Natural killer cell (primary cell): ENCODE data around the gene UNCX. TPM values are rescaled to one million over a fixed set of nuclear protein-coding genes. Genes with fewer than 3 reads are reported as not detected.

Experiments used
- ATAC-seq, 3 donors: fragments of 150-1000 bp in 2 of 3; fragments of 200-7000 bp in 1 of 3; cut with Tn5 transposase; 1 replicate in 1 of 3; 2 replicates in 2 of 3; pipeline ENCODE4 v1.10.0; 2021; ENCODE audit warnings: mild to moderate bottlenecking in 2 of 3, moderate library complexity in 2 of 3
- DNase-seq, 2 donors: peaks; one replicate each; pipeline versions ENCODE4 v3.0.0 to v3.0.0-alpha.2; 2013 to 2021; ENCODE audit warnings: mixed read lengths in 1 of 2
- H3K27ac ChIP-seq: one replicate; pipeline ENCODE4 v1.5.1; 2013; ENCODE audit warnings: mild to moderate bottlenecking, low read length
- H3K27me3 ChIP-seq: one replicate; pipeline ENCODE4 v1.6.1; 2013; ENCODE audit warnings: low read length; ENCODE audit not compliant: control insufficient read depth, insufficient read depth
- H3K36me3 ChIP-seq: one replicate; pipeline ENCODE4 v1.6.1; 2013; ENCODE audit warnings: low read length; ENCODE audit not compliant: control insufficient read depth, insufficient read depth
- H3K4me1 ChIP-seq: one replicate; pipeline ENCODE4 v1.6.1; 2013; ENCODE audit warnings: low read length; ENCODE audit not compliant: control insufficient read depth, insufficient read depth
- H3K4me3 ChIP-seq: one replicate; pipeline ENCODE4 v1.5.1; 2013; ENCODE audit warnings: low read length
- H3K9me3 ChIP-seq: one replicate; pipeline ENCODE4 v1.6.1; 2013; ENCODE audit warnings: low read length; ENCODE audit not compliant: control insufficient read depth, insufficient read depth
- H3K27ac Mint-ChIP-seq, 2 donors: one replicate each; pipeline ENCODE4 v1.8.0; 2022; ENCODE audit warnings: mild to moderate bottlenecking in 2 of 2, mixed read lengths in 2 of 2, moderate library complexity in 1 of 2
- H3K27me3 Mint-ChIP-seq, 2 donors: one replicate each; pipeline ENCODE4 v1.8.0; 2022; ENCODE audit warnings: low read depth in 2 of 2, mixed read lengths in 2 of 2
- H3K36me3 Mint-ChIP-seq: one replicate; pipeline ENCODE4 v1.8.0; 2022; ENCODE audit warnings: mixed read lengths
- H3K4me1 Mint-ChIP-seq, 2 donors: one replicate each; pipeline ENCODE4 v1.8.0; 2022; ENCODE audit warnings: mixed read lengths in 2 of 2
- H3K4me3 Mint-ChIP-seq: one replicate; pipeline ENCODE4 v1.8.0; 2022; ENCODE audit warnings: mild to moderate bottlenecking, moderate library complexity, mixed read lengths
- H3K9me3 Mint-ChIP-seq, 2 donors: one replicate each; pipeline ENCODE4 v1.8.0; 2022; ENCODE audit warnings: mixed read lengths in 2 of 2
- CTCF ChIP-seq: fragments of 200-600 bp; IDR thresholded peaks from one replicate; pipeline ENCODE4 v1.8.0; 2022; ENCODE audit warnings: antibody characterized with exemption
- WGBS: methylation state at CpG from one replicate; pipeline ENCODE4 v1.1.7; 2013; ENCODE audit warnings: missing lambda C conversion rate; ENCODE audit not compliant: insufficient coverage; 5-methylcytosine and 5-hydroxymethylcytosine counted together
- intact Hi-C: fragments of 100-400 bp; cut with micrococcal nuclease; formaldehyde crosslinking; loops from one replicate; pipeline ENCODE4 v1.14.2; 2022
- total RNA-seq, 4 donors: library from RNA; stranded (reverse); fragments of 120-200 nt in 1 of 4; gene quantifications; one replicate each; pipeline versions ENCODE4 v1.2.3 to v1.2.4, GENCODE V29; 2013 to 2022

Gene UNCX
- total RNA-seq, 3 donors from 2014 or later (not counting 1 experiment from before 2014, with no cell fraction given) = not detected

- DNase-seq (no peak), ATAC-seq (no peak)
- WGBS = 87% methylated on average over 39 of the region's 39 CpGs
- peaks cover 8% of the 10 kb centered on the region for H3K4me1 ChIP-seq
- Mint-ChIP-seq H3K9me3 (no peaks in the 10 kb centered on the region), H3K27ac (no peak overlapping the region), H3K4me3 (no peak overlapping the region), H3K36me3 (no peaks in the 10 kb centered on the region), H3K27me3 (no peaks in the 10 kb centered on the region), H3K4me1 (peaks cover 0 to 13% of the 10 kb centered on the region in 2 donors)
- TF ChIP-seq CTCF = no peak
- H3K4me3 ChIP-seq = no peak overlapping the region
- no peaks in the 10 kb centered on the region for H3K27me3 ChIP-seq
- no peak overlapping the region for H3K27ac ChIP-seq
- H3K9me3 ChIP-seq = no peaks in the 10 kb centered on the region
- H3K36me3 ChIP-seq = no peaks in the 10 kb centered on the region
- intact Hi-C loops = no loop called here
Measured at GRCh38 chr7:1285556-1286301, 53.1 kb downstream of the UNCX start.

Other genes with a start within 250 kb of the UNCX start
- gene CYP2W1, start 249.7 kb upstream of the UNCX start, total RNA-seq = not detected
- 1 to 10 TPM; 2.3 to 4.5 (median 2.5) TPM for gene GPR146, start 188.3 kb upstream of the UNCX start, total RNA-seq
- under 1 TPM in 2 of 3 donors, not detected in 1; 0.25 to 0.26 TPM for gene GPER1, start 144.8 kb upstream of the UNCX start, total RNA-seq
- gene ZFAND2A, start 72.7 kb upstream of the UNCX start, total RNA-seq = 100 to 1,000 TPM in 2 of 3 donors, 10 to 100 TPM in 1; 99.1 to 122 (median 106) TPM
- 1 to 10 TPM; 2.5 to 4.4 (median 2.8) TPM for gene MICALL2, start 226.6 kb downstream of the UNCX start, total RNA-seq